ENCODE measurements around the gene ACTR8. TPM values are rescaled to one million over a fixed set of nuclear protein-coding genes. Genes with fewer than 3 reads are reported as not detected.

Gene ACTR8
- polyA plus RNA-seq, 3 donors, result 8.3 to 12.2 (median 10.7) TPM

- Histone ChIP-seq H3K4me3 (replicated peaks in 1 of 3; ENCODE audit: low read depth in 2 of 3, low read length in 3 of 3) (no peak overlapping the region), H3K27ac (ENCODE audit: low read depth in 1 of 2, low read length in 2 of 2) (no peak overlapping the region), H3K9ac (ENCODE audit: insufficient read depth, low read length, poor library complexity, severe bottlenecking) (no peak overlapping the region), H3K4me2 (replicated peaks; ENCODE audit: extremely low read depth, low read length, poor library complexity, severe bottlenecking) (no peak overlapping the region), H3K4me1 (ENCODE audit: control insufficient read depth in 1 of 2, insufficient read depth in 2 of 2, low read length in 2 of 2) (no peaks in the 10 kb centered on the region), H3K79me2 (ENCODE audit: insufficient read depth, low read length) (no peaks in the 10 kb centered on the region), H4K20me1 (ENCODE audit: insufficient read depth, low read length) (no peaks in the 10 kb centered on the region), H2AFZ (ENCODE audit: insufficient read depth, low read depth, low read length, poor library complexity, severe bottlenecking) (no peak overlapping the region), H3K9me3 (replicated peaks in 1 of 2; ENCODE audit: control insufficient read depth in 1 of 2, insufficient read depth in 1 of 2, low read length in 2 of 2) (no peaks in the 10 kb centered on the region), H3K36me3 (replicated peaks in 1 of 2; ENCODE audit: control insufficient read depth in 1 of 2, insufficient read depth in 2 of 2, low read length in 2 of 2) (no peaks in the 10 kb centered on the region), H3K27me3 (ENCODE audit: control insufficient read depth in 2 of 2, insufficient read depth in 2 of 2, low read length in 2 of 2) (peaks cover 0 to 8% of the 10 kb centered on the region in 2 donors)
- DNase-seq, result peak in 2 of 3 donors; percentile 10 to 12
- Mint-ChIP-seq H3K36me3 (no peaks in the 10 kb centered on the region), H3K9me3 (peaks cover 0 to 5% (median 2%) of the 10 kb centered on the region in 7 donors), H3K4me3 (no peak overlapping the region), H3K27me3 (ENCODE audit: low read depth in 3 of 3) (peaks cover 6 to 25% (median 18%) of the 10 kb centered on the region in 3 donors), H3K4me1 (no peaks in the 10 kb centered on the region), H3K27ac (no peak overlapping the region)
- intact Hi-C loops (cut with micrococcal nuclease), result no loop called here
- peak; percentile 37 for TF ChIP-seq CTCF (IDR thresholded peaks at IDR 0.05)
- WGBS (ENCODE audit: insufficient coverage), result no CpG with 5 or more reads among the region's 1 CpG
Observed at GRCh38 chr3:53921296-53921695, 39.3 kb upstream of the ACTR8 start.

GRCh38 chr3:53919741-53920140 lies 37.8 kb upstream of the ACTR8 start:
- peaks cover 0 to 15% of the 10 kb centered on the region in 2 donors for H3K27me3 ChIP-seq (ENCODE audit: control insufficient read depth in 2 of 2, insufficient read depth in 2 of 2, low read length in 2 of 2)
- H3K9ac ChIP-seq (ENCODE audit: insufficient read depth, low read length, poor library complexity, severe bottlenecking), result no peak overlapping the region
- H3K4me1 ChIP-seq (ENCODE audit: control insufficient read depth in 1 of 2, insufficient read depth in 2 of 2, low read length in 2 of 2), result no peaks in the 10 kb centered on the region
- WGBS (ENCODE audit: insufficient coverage), result no CpG with 5 or more reads among the region's 2 CpGs
- peaks cover 0 to 5% (median 0%) of the 10 kb centered on the region in 7 donors for H3K9me3 Mint-ChIP-seq
- H4K20me1 ChIP-seq (ENCODE audit: insufficient read depth, low read length), result no peaks in the 10 kb centered on the region
- H3K79me2 ChIP-seq (ENCODE audit: insufficient read depth, low read length), result no peaks in the 10 kb centered on the region
- no peaks in the 10 kb centered on the region for H3K9me3 ChIP-seq (replicated peaks in 1 of 2; ENCODE audit: control insufficient read depth in 1 of 2, insufficient read depth in 1 of 2, low read length in 2 of 2)
- no peak overlapping the region for H3K4me3 Mint-ChIP-seq
- no peak overlapping the region for H2AFZ ChIP-seq (ENCODE audit: insufficient read depth, low read depth, low read length, poor library complexity, severe bottlenecking)
- no peak overlapping the region for H3K27ac Mint-ChIP-seq
- no peak for DNase-seq
- H3K4me2 ChIP-seq (replicated peaks; ENCODE audit: extremely low read depth, low read length, poor library complexity, severe bottlenecking), result no peak overlapping the region
- TF ChIP-seq CTCF (IDR thresholded peaks at IDR 0.05), result no peak
- no peaks in the 10 kb centered on the region for H3K36me3 ChIP-seq (replicated peaks in 1 of 2; ENCODE audit: control insufficient read depth in 1 of 2, insufficient read depth in 2 of 2, low read length in 2 of 2)
- intact Hi-C loops (cut with micrococcal nuclease), result no loop called here
- H3K36me3 Mint-ChIP-seq, result no peaks in the 10 kb centered on the region
- peaks cover 10 to 29% (median 20%) of the 10 kb centered on the region in 3 donors for H3K27me3 Mint-ChIP-seq (ENCODE audit: low read depth in 3 of 3)
- H3K4me3 ChIP-seq (replicated peaks in 1 of 3; ENCODE audit: low read depth in 2 of 3, low read length in 3 of 3), result no peak overlapping the region
- no peaks in the 10 kb centered on the region for H3K4me1 Mint-ChIP-seq
- H3K27ac ChIP-seq (ENCODE audit: low read depth in 1 of 2, low read length in 2 of 2), result no peak overlapping the region

All from CD14-positive monocyte (primary cell).